T-helper 22 cell (primary cell): ENCODE results near the gene CEACAM19.
"Not testable (repeated sequence)": the region's sequence is repeated elsewhere in the genome, so short reads cannot be mapped to it uniquely, and the experiment has no call there.

Experiments used
- DNase-seq: peaks from one replicate; pipeline ENCODE4 v3.0.0-alpha.2; 2020; ENCODE audit warnings: low read depth

The CEACAM19 gene

DNA sequence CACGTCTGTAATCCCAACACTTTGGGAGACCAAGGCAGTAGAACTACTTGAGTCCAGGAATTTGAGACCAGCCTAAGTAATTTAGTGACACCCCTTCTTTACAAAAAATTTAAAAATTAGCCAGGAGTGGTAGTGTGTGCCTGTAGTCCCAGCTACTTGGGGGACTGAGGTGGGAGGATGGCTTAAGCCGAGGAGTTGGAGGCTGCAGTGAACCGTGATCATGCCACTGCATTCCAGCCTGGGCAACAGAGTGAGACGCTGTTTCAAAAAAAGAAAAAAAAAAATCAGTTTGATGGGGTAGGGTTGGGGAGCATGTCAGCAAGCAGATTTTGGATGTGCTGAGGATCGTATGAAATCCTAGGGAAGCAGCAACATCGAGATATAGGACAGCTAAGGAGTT lies 4.2 kb downstream of the CEACAM19 start:
- no peak for DNase-seq

GRCh38 chr19:44677019-44677811 lies 5.9 kb downstream of the CEACAM19 start:
- DNase-seq = no peak

GRCh38 chr19:44680536-44680935 lies 9.3 kb downstream of the CEACAM19 start:
- no peak for DNase-seq

DNA sequence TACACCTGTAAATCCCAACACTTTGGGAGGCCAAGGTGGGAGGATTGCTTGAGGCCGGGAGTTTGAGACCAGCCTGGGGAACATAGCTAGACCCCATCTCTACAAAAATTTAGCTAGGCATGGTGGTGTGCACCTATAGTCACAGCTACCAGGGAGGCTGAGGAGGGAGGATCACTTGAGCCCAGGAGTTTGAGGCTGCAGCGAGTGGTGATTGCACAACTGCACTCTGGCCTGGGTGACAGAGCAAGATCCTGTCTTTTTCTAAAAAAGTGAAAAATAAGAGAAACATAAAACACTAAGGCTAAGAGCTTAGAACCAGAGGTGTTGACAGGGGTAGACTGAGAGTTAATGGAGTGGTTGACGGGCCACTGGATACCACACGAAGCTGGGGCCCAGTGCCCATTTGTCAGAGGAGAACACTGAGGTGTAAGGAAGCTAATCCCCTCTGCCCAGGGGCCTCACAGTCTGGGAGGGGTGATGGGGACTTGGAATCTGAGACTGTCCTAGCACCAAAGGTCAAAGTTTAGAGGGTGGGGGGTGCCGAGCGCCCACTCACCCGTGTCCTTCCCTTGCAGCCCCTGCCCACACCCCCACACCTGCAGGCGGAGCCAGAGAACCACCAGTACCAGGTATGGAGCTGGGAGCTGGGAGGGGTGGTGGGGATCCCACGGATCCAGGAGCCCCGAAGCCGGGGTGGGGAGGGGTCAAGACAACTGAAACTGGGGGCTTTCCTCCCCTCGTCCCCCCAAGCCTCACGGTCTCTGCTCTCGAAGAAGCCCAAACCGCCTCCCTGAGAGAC lies 10.9 kb downstream of the CEACAM19 start:
- DNase-seq = no peak

DNA sequence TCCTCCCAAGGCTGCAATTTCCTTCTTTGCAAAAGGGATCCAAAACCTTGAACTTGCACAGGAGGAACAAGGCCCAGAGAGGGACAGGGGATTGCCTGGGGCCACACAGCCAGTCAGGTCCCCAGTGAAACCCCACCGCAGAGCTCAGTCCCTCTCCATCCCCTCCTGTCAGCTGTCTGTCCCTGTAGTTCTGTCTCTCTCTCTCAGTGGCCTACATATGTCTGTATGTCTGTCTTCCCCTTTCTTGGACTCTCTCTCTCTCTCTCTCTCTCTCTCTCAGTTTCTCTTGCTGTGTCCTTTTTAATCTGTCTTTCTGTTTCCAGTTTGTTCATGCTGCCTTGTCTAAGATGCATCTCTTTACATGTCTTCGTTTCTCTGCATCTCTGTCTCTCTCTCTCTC lies 11.5 kb downstream of the CEACAM19 start:
- no peak for DNase-seq

DNA sequence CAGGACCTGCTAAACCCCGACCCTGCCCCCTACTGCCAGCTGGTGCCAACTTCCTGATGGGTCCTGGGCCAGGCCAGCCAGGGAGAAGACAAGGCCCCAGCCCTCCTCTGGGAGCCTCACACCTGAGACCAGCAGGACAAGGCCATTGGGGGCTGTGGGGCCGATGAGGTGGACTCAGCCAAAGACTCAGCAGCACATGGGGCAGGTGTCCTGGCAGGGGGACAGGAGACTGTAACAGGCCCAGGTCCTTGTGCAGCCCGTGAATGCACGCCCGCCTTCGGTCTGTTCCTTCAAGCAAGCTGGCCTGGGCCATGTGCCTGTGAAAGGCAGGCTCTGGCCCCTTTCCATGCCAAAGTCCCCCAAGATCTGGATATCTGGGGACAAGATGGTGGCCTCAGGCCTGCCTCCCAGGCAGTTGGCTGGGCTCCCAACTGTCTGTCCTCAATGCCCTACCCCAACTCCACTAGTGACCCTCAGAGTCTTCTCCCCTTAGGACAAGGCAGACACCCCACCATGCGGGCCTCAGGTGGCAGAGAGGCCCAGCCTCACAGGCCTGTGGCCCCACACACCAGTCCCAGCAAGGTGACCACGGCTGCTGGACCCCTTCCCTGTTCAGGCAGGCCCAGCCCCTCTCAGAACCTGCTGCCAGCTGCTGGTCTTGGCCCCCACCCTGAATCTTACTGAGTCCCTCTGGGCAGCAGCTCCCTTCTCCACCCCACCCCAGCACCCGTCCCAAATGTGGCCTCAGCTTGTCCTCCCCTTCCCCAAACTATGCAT lies 12.3 kb downstream of the CEACAM19 start:
- DNase-seq = no peak

DNA sequence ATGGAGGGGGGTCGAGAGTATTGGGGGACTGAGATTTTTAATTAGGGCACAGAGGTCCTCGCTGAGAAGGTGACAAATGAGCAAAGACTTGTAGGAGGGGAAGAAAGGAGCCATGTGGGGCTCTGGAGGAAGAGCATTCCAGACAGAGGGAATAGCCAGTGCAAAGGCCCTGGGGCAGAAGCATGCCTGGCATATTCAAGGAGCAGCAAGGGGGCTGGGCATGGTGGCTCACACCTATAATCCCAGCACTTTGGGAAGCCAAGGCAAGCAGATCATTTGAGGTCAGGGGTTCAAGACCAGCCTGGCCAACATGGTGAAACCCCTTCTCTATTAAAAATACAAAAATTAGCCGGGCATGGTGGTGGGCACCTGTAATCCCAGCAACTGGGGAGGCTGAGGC lies 13.1 kb downstream of the CEACAM19 start:
- DNase-seq = not testable (repeated sequence)

- DNase-seq = no peak
Observed at GRCh38 chr19:44684892-44685863, 13.9 kb downstream of the CEACAM19 start.

GRCh38 chr19:44685877-44686276 lies 14.6 kb downstream of the CEACAM19 start:
- DNase-seq = no peak

GRCh38 chr19:44686896-44687295 lies 15.6 kb downstream of the CEACAM19 start:
- no peak for DNase-seq

GRCh38 chr19:44687888-44688287 lies 16.6 kb downstream of the CEACAM19 start:
- no peak for DNase-seq

- peak; percentile 39 for DNase-seq
Observed at GRCh38 chr19:44689290-44690130, 18.2 kb downstream of the CEACAM19 start.

GRCh38 chr19:44690131-44690440 lies 18.8 kb downstream of the CEACAM19 start:
- no peak for DNase-seq

DNA sequence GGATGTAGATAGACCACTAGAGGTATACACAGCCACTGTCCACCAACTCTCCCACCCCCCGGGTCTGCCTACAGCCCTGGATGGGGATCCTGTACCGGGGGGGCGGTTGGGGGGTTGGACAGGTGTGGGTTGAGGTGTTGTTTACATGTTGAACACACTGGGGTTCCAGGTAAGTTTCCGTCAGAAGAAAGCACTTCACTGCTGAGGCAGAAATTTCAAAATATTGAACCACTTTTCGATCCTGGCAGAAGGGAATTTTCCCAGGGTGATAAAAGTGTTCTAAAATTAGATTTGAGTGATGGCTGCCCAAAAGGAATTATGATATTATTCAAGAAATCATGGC lies 21.1 kb downstream of the CEACAM19 start:
- DNase-seq = no peak

- no peak for DNase-seq
Observed at GRCh38 chr19:44694184-44694579, 22.9 kb downstream of the CEACAM19 start.

DNA sequence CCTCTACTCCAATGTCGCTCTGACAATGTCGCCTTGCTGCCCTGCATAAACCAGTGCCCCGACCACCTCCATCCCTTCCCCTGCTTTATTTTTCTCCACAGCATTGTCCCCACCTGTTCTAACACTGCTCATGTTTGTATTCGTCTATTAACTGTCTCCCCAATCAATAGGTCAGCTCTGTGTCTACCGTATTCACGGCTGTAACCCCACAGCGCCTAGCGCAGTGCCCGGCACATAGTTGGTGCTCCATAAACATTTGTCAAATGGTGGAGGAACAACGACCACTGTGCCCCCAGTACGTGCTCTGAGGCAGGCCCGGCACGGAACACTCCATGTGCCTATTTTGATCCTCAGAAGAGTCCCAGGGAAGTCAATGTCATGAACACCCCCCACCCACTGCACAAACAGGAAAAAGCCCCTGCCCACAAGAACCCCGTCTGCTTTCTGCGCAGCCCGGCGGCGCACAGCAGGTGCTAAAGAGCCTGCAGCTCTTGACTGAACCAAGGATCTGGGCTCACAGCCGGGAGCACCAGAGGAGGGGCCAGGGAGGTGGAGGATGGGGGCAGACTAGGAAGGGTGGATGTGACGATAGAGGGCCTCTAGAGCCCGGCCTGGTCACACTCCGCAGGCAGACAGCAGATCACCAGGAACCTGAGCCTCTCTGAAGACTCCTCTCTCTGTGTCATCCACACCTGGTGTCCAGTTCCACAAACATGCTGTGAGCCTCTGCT lies 25.8 kb downstream of the CEACAM19 start:
- no peak for DNase-seq

DNA sequence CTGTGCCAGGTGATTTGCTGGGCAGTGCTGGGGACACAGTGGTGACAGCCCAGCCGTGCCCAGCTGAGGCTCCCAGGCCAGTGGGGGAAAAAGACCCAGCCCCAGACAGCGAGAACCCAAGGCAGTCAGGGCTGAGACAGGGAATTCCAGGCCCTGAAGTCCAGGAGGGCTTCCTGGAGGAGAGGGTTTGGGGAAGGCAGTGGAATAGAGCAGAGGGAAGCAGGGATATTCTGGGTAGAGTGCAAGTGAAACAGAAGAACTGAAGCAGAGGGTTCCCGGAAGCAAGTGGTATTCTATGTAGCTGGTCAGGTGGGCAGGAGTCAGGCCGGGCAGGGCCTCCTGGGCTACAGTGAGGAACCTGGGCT lies 26.4 kb downstream of the CEACAM19 start:
- no peak for DNase-seq

DNA sequence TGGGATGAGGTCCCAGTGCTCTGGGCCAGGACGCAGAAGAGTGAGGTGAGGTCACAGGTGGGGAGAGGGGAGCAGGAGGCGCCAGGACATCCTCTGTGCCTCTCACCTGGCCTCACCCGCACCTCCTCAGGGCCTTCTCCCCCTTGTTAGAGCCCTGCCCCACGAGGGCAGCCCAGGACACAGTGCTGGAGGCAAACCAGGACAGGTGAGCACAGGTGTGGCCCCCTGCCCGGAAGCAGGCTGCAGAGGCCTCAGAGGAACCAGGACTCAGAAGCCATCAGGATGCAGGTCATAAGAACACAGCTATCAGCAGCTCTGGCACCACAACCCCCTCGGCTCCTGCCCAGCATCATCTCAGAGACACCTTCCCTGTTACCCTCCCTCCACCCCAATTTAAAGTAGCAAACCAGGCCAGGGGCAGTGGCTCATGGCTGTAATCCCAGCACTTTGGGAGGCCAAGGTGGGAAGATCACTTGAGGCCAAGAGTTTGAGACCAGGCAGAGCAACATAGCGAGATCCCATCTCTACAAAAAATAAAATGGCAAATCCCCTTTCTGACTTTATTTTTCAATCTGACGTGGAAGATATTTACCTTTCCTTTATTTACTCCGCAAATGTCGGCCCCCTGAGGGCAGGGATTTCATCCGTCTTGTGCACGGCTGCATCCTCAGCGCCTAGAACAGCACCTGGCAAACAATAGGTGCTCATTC lies 27.4 kb downstream of the CEACAM19 start, which contains the start of gene CEACAM16:
Gene CEACAM16 (plus strand): TSS at position 660 of the 710 bp plus-strand sequence. CDS start 2,306 bp downstream, outside the sequence.
- no peak for DNase-seq

- no peak for DNase-seq
Observed at GRCh38 chr19:44700547-44700946, 29.3 kb downstream of the CEACAM19 start.
